DND-41 (cell line): ENCODE results near the gene PLA2G2D.

Experiments used
- ATAC-seq: fragments of 200-7000 bp; cut with Tn5 transposase; 3 replicates; pipeline ENCODE4 v1.9.1; 2021; ENCODE audit warnings: low read depth; ENCODE audit not compliant: insufficient read depth
- DNase-seq: peaks from one replicate; pipeline ENCODE4 v3.0.0-alpha.2; 2020
- H2AFZ ChIP-seq: 2 replicates; pipeline ENCODE4 v1.6.0; 2012; ENCODE audit warnings: low read depth, low read length
- H3K27ac ChIP-seq: 2 replicates; pipeline ENCODE4 v1.5.1; 2012; ENCODE audit warnings: low read length, inconsistent platforms
- H3K27me3 ChIP-seq: fragments of 200-600 bp; sonication (generic); 2 replicates; pipeline ENCODE4 v1.6.0; 2012; ENCODE audit warnings: low read length, mild to moderate bottlenecking, inconsistent platforms; ENCODE audit not compliant: insufficient read depth, poor library complexity
- H3K36me3 ChIP-seq: 2 replicates; pipeline ENCODE4 v1.5.1; 2012; ENCODE audit warnings: low read length, inconsistent platforms; ENCODE audit not compliant: insufficient read depth
- H3K4me1 ChIP-seq: 2 replicates; pipeline ENCODE4 v1.5.1; 2012; ENCODE audit warnings: mild to moderate bottlenecking, low read length; ENCODE audit not compliant: insufficient read depth
- H3K4me2 ChIP-seq: 2 replicates; pipeline ENCODE4 v1.6.0; 2012; ENCODE audit warnings: mild to moderate bottlenecking, moderate library complexity, low read length, inconsistent platforms; ENCODE audit not compliant: insufficient read depth
- H3K4me3 ChIP-seq, 2 experiments: fragments of 200-600 bp in 1 of 2; shearing (Covaris generic) in 1 of 2; 2 replicates each; pipeline ENCODE4 v1.5.1; 2012 to 2016; ENCODE audit warnings: inconsistent platforms in 2 of 2, low read length in 2 of 2, mild to moderate bottlenecking in 2 of 2, low read depth in 1 of 2, moderate library complexity in 1 of 2
- H3K79me2 ChIP-seq: 2 replicates; pipeline ENCODE4 v1.6.0; 2012; ENCODE audit warnings: low read length, inconsistent platforms; ENCODE audit not compliant: insufficient read depth
- H3K9ac ChIP-seq: 2 replicates; pipeline ENCODE4 v1.6.0; 2012; ENCODE audit warnings: low read depth, mild to moderate bottlenecking, inconsistent platforms, low read length, moderate library complexity
- H3K9me3 ChIP-seq: 2 replicates; pipeline ENCODE4 v1.5.1; 2012; ENCODE audit warnings: low read length, moderate library complexity, mild to moderate bottlenecking, inconsistent platforms; ENCODE audit not compliant: insufficient read depth, severe bottlenecking
- H4K20me1 ChIP-seq: 2 replicates; pipeline ENCODE4 v1.6.0; 2012; ENCODE audit warnings: low read length; ENCODE audit not compliant: insufficient read depth
- EZH2 ChIP-seq: IDR thresholded peaks from 3 replicates; pipeline ENCODE4 v1.6.1; 2012; ENCODE audit warnings: borderline replicate concordance, low read depth, mild to moderate bottlenecking, moderate library complexity, low read length, inconsistent platforms; ENCODE audit not compliant: severe bottlenecking
- TF ChIP-seq, protein P1 (sequence below): IDR thresholded peaks from 2 replicates; pipeline ENCODE4 v1.5.1; 2012; ENCODE audit warnings: borderline replicate concordance, low read length, moderate library complexity, mild to moderate bottlenecking; ENCODE audit not compliant: poor library complexity, severe bottlenecking; ENCODE audit errors: extremely low read depth

Gene PLA2G2D

DNA sequence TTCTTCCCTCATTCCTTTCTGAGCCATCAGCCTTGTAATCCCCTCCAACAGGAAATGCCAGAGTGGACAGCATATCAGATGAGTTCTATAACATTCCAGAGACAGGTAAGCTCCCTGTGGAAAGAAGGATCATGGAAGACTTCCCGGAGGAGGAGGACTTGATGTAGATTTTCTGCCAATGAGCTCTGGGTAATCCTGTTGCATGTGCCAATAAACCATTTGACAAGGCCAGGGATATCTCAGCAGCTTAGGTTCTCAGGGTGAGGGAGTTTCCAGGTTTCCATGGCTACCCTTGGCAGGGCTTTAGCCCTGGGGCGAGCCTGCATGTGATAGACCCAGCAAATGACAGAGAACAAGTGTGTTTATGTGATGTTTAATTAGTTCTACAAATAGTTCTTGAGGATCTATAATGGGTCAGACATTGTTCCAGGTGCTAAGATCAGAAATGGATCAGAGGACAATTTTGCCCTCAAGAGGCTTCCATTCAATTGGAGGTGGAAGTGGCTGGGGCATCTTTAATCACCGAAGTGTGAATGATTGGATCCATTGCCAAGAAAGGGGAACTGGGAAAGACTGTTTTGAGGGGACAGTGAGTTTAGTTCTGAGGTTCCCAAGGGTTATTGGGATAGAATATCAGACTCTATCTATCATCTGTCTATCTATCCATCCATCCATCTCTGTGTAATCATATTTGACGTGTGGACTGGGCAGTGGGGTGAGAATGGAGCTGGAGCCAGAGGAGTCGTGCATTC lies 42.5 kb downstream of the PLA2G2D start:
- no peak for TF ChIP-seq EZH2
- TF ChIP-seq, protein P1, sequence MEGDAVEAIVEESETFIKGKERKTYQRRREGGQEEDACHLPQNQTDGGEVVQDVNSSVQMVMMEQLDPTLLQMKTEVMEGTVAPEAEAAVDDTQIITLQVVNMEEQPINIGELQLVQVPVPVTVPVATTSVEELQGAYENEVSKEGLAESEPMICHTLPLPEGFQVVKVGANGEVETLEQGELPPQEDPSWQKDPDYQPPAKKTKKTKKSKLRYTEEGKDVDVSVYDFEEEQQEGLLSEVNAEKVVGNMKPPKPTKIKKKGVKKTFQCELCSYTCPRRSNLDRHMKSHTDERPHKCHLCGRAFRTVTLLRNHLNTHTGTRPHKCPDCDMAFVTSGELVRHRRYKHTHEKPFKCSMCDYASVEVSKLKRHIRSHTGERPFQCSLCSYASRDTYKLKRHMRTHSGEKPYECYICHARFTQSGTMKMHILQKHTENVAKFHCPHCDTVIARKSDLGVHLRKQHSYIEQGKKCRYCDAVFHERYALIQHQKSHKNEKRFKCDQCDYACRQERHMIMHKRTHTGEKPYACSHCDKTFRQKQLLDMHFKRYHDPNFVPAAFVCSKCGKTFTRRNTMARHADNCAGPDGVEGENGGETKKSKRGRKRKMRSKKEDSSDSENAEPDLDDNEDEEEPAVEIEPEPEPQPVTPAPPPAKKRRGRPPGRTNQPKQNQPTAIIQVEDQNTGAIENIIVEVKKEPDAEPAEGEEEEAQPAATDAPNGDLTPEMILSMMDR = no peak
- no peak overlapping the region for H3K4me3 ChIP-seq
- no peaks in the 10 kb centered on the region for H3K4me1 ChIP-seq
- no peaks in the 10 kb centered on the region for H4K20me1 ChIP-seq
- H3K9ac ChIP-seq = no peak overlapping the region
- H3K36me3 ChIP-seq = no peaks in the 10 kb centered on the region
- H3K27ac ChIP-seq = no peak overlapping the region
- no peaks in the 10 kb centered on the region for H3K79me2 ChIP-seq
- H3K4me2 ChIP-seq = no peak overlapping the region
- no peaks in the 10 kb centered on the region for H3K9me3 ChIP-seq
- ATAC-seq = no peak
- DNase-seq = no peak
- no peak overlapping the region for H2AFZ ChIP-seq
- peaks cover 14% of the 10 kb centered on the region for H3K27me3 ChIP-seq

- DNase-seq (no peak), ATAC-seq (no peak)
- no peak overlapping the region for H3K4me3 ChIP-seq
- H3K4me1 ChIP-seq = no peaks in the 10 kb centered on the region
- H3K9me3 ChIP-seq = no peaks in the 10 kb centered on the region
- no peak overlapping the region for H3K27ac ChIP-seq
- H3K27me3 ChIP-seq = peaks cover 14% of the 10 kb centered on the region
- no peak overlapping the region for H2AFZ ChIP-seq
- H3K9ac ChIP-seq = no peak overlapping the region
- H3K4me2 ChIP-seq = no peak overlapping the region
- TF ChIP-seq EZH2 = no peak
- TF ChIP-seq, protein P1 = no peak
- no peaks in the 10 kb centered on the region for H3K36me3 ChIP-seq
- H3K79me2 ChIP-seq = no peaks in the 10 kb centered on the region
- no peaks in the 10 kb centered on the region for H4K20me1 ChIP-seq
Observed at GRCh38 chr1:20076223-20076622, 43.1 kb downstream of the PLA2G2D start.

- no peaks in the 10 kb centered on the region for H3K36me3 ChIP-seq
- TF ChIP-seq, protein P1 = no peak
- TF ChIP-seq EZH2 = no peak
- H3K9ac ChIP-seq = no peak overlapping the region
- DNase-seq (no peak), ATAC-seq (no peak)
- no peak overlapping the region for H2AFZ ChIP-seq
- H4K20me1 ChIP-seq = no peaks in the 10 kb centered on the region
- H3K4me2 ChIP-seq = no peak overlapping the region
- H3K4me3 ChIP-seq = no peak overlapping the region
- no peaks in the 10 kb centered on the region for H3K9me3 ChIP-seq
- no peak overlapping the region for H3K27ac ChIP-seq
- no peaks in the 10 kb centered on the region for H3K79me2 ChIP-seq
- H3K4me1 ChIP-seq = no peaks in the 10 kb centered on the region
- peaks cover 8% of the 10 kb centered on the region for H3K27me3 ChIP-seq
Observed at GRCh38 chr1:20075345-20075744, 44.0 kb downstream of the PLA2G2D start.
